GM19438 (cell line): ENCODE data around the gene ARMC3.
A peak's percentile ranks its signal among the peaks of the same experiment; 100 is the strongest.
"Not testable (repeated sequence)": the region's sequence is repeated elsewhere in the genome, so short reads cannot be mapped to it uniquely, and the experiment has no call there.

Experiments used
- ATAC-seq: cut with Tn5 transposase; IDR thresholded peaks from one replicate; pipeline ENCODE4 v1.9.1; 2021; ENCODE audit warnings: low read depth; ENCODE audit not compliant: unreplicated experiment

Gene ARMC3

DNA sequence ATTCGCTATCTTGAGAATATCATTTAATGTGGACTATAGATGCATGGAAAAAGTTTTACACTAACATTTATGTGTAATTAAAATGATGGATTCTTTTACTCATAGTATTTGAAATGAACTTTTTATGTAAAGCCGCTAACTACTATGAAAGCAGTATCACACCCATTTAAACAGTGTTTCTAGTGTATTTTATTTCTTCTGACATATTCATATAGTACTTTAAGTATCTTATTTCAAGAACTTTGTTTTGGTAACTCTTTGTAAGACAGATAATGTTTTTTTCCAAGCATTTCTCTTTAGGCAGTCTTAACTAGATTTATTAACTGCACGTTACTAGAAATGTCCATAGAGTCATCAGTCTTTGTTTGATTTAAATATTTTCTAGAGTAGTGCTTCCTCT lies 12.5 kb upstream of the ARMC3 start:
- no peak for ATAC-seq

DNA sequence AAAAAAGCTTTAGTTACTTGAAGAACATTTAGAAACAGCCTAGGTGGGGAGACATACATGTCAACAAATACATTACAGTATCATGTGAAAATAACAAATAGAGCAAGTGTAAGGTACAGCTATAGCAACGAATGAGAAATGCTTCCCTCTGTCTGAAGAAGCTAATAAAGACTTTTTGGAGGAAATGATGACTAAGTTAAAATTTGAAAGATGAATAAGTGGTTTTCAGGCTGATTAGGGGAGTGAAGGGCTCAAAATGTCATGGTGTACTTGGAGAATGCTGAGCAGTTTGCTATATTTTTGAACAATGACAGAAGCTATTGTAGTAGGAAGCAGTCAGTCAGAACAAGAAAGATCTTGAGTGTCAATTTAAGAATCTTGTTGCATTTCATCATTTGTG lies 2.8 kb upstream of the ARMC3 start:
- ATAC-seq, result no peak

GRCh38 chr10:22927166-22927565 lies 687 bp upstream of the ARMC3 start:
- no peak for ATAC-seq

DNA sequence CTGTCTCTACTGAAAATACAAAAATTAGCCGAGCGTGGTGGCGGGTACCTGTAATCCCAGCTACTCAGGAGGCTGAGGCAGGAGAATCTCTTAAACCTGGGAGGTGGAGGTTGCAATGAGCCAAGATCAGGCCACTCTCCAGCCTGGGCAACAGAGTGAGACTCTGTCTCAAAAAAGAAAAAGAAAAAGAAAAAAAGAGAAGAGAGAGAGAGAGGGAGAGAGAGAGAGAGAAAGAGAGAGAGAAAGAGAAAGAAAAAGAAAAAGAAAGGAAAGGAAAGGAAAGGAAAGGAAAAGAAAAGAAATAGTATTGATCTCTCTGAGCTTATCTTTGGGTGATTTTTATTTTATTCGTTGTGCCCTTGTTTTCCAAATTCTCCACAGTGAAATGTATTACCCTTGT lies 1.2 kb downstream of the ARMC3 start:
- ATAC-seq, result not testable (repeated sequence)

GRCh38 chr10:22931948-22932347 lies 4.1 kb downstream of the ARMC3 start:
- peak; percentile 61 for ATAC-seq

GRCh38 chr10:22932626-22933370 lies 4.9 kb downstream of the ARMC3 start:
- ATAC-seq, result no peak

GRCh38 chr10:22934726-22935125 lies 6.9 kb downstream of the ARMC3 start:
- no peak for ATAC-seq

DNA sequence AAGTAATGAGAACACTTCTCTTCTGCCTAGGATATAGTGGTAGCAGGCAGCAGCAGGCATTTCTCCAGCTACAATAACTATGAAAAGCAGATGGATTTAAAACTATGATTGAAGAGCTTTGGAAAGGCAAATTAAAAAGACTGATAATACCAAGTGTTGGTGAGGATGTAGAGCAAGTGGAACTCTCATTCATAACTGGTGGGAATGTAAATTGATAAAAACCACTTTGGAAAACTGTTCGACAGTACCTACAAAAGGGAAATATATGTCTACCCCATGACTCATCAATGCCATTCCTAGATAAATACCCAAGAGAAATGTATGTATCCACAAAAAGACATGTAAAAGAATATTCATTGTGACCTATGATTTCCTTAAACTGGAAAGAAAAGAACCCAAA lies 14.6 kb downstream of the ARMC3 start:
- no peak for ATAC-seq

DNA sequence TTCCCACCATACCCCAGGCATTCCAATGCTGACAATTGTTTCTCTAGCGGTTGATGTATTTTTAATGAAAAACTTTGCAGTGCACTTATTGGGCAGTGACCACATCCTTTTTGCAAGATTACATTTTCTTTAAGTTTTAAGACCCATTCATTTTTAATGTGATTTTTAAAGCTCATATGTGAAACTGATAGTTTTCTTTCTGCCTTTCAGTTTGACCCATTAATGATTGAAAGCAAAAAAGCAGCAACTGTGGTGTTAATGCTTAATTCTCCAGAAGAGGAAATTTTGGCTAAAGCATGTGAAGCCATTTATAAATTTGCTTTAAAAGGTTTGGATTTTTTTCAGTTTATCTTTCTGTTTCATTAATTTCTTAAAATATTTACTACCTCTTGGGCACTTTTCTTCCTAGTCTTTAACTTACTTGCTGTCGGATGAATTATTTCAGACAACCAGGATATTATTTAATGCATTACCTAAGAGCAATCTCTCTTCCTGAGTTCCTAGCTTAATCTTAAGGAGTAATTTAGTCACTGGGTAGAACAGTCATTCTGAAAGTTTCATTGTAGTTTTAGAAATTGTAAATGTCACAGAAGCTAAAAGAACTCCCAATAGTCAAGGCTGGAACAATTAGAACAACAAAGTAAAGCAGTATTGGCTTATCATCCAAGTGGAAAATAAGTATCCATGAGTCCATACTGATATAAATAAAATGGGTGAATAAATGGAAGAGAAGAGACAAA lies 18.3 kb downstream of the ARMC3 start:
- peak; percentile 83 for ATAC-seq

DNA sequence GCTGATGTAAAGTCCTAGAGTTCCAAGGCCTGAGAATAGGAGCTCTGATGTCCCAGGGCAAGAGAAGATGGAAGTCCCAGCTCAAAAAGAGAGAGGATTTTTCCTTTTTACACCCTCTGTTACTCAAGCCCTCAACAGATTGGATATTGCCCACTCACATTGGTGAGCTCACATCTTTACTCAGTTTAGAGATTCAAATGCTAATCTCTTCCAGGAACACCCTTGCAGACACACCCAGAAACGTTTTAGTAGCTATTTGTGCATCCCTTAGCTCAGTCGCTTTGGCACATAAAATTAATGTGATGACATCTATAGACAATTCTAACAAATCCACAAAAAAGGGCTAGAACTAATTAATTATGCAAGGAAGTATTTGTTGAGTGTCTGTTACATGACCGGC lies 27.1 kb downstream of the ARMC3 start:
- no peak for ATAC-seq

- ATAC-seq, result no peak
Measured at GRCh38 chr10:22958338-22958737, 30.5 kb downstream of the ARMC3 start.

- ATAC-seq, result no peak
Measured at GRCh38 chr10:22959292-22959691, 31.4 kb downstream of the ARMC3 start.

DNA sequence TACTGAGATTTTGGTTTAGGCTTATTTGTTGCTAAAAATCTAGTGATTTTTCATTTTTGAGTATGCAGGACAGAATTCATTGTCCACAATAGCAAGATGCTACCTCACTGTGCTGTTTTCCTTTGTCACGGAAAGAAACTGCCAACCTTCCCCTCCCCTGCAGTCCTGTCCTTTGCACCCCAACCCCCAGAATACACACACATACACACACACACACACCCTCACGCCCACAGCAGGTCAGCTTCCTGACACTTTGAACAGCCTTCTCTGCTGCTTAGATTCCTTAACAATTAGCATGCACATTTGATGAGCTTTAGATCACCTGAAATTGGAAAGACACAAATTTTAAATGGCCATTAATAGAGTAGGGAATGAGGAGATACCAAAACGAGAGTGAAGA lies 32.1 kb downstream of the ARMC3 start:
- no peak for ATAC-seq

DNA sequence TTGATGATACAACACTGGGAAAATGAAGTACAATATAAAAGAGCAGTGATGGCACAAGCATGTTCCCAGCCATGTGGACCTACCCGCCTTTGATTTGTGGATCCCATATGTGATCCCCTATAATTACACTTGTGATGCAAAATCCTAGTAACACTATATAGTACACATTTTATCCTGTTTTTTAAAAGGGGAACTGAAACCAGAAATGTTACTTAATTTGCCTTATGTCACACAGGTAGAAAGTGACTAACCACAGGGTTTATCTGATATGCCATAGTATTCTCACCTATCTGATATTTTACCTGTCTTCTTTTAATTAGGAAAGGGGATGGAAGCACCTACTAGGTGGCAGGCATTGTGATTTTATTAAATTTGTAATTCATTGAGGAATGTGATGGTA lies 35.0 kb downstream of the ARMC3 start:
- no peak for ATAC-seq

DNA sequence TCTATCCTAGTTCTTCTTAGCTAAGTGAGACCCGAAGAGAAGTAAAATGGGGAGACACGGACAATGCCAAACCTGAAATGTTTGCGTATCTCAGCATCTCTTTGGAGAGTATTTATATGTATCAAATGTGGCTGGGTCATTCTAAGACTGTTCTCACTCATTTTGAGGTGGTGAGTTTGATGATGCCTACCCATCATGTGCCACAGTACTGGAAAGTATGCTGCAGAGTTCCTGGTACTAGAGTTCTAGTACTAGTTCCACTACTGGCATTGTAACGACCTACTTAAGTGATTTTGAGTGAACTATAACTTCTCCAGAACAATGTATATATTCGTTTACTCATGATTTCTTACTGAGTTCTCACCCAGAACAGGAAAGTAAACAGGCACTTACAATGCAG lies 41.9 kb downstream of the ARMC3 start:
- ATAC-seq, result no peak

DNA sequence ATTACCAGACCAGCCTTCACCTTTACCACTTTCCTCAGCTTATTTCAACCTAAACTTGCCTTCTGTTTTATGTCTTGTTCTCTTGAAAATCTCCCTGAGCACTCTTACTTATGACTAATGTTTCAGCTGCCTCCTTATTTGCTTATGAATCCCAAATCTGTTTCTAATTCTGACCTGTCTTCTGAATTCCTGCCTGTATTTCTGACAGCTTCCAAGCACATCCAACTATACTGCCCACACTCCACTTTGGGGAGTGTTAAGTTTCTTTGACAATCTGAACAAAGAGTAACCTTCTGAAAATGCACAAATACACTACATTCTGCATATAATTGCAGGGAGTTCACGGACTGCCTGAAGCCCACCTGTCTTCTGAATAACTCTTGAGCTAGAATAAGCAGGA lies 48.7 kb downstream of the ARMC3 start:
- ATAC-seq, result no peak

GRCh38 chr10:22977751-22978150 lies 49.9 kb downstream of the ARMC3 start:
- no peak for ATAC-seq

- no peak for ATAC-seq
Measured at GRCh38 chr10:22978287-22978686, 50.4 kb downstream of the ARMC3 start.

- no peak for ATAC-seq
Measured at GRCh38 chr10:22978918-22979317, 51.1 kb downstream of the ARMC3 start.

DNA sequence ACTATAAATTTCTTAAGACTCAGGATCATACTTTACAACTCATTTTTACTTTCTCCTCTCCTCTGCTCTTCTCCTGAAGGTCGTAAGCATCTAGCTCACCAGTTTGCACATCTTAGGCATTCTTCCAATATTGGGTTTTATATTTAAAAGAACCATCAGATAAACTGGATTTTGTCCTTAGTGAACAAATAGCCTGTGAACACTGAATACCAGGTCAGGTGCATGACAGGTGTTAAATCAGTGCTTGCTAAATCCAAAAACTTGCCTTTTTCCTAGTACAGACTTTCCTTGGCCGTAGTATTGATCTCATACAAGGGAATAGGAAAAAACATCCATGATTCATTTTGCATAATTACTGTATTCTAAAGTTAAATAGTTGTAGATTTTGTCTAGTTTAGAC lies 53.0 kb downstream of the ARMC3 start:
- no peak for ATAC-seq

- no peak for ATAC-seq
Measured at GRCh38 chr10:22984066-22984465, 56.2 kb downstream of the ARMC3 start.
